C1 segment of cervical spinal cord (tissue), 14 donors: Measurements from ENCODE around the gene EYA3.

Experiments used
- DNase-seq, 14 donors: peaks; one replicate each; lab custom pipeline; 2025; lab: John Stamatoyannopoulos, UW

The EYA3 gene

GRCh38 chr1:28071813-28072212, 16.6 kb downstream of the EYA3 start:
- no peak for DNase-seq

- no peak for DNase-seq
These were observed 17.5 kb downstream of the EYA3 start for GRCh38 chr1:28070725-28071593.

GRCh38 chr1:28067523-28068090, 20.8 kb downstream of the EYA3 start:
- no peak for DNase-seq

GRCh38 chr1:28066393-28067154, 21.8 kb downstream of the EYA3 start:
- no peak for DNase-seq

- no peak for DNase-seq
These were observed 24.3 kb downstream of the EYA3 start for GRCh38 chr1:28064064-28064463.

GRCh38 chr1:28062806-28063205, 25.6 kb downstream of the EYA3 start:
- DNase-seq: no peak

GRCh38 chr1:28058971-28059878, 29.2 kb downstream of the EYA3 start:
- no peak for DNase-seq

- DNase-seq: no peak
These were observed 30.2 kb downstream of the EYA3 start for GRCh38 chr1:28058168-28058567.

GRCh38 chr1:28056129-28056925, 32.1 kb downstream of the EYA3 start:
- DNase-seq: no peak

GRCh38 chr1:28050776-28051175, 37.6 kb downstream of the EYA3 start:
- no peak for DNase-seq

GRCh38 chr1:28046716-28047115, 41.7 kb downstream of the EYA3 start:
- DNase-seq: no peak

GRCh38 chr1:28045777-28046176, 42.6 kb downstream of the EYA3 start:
- DNase-seq: no peak

GRCh38 chr1:28044399-28044798, 44.0 kb downstream of the EYA3 start:
- no peak for DNase-seq

GRCh38 chr1:28039341-28039740, 49.1 kb downstream of the EYA3 start:
- DNase-seq: no peak

- no peak for DNase-seq
These were observed 50.5 kb downstream of the EYA3 start for GRCh38 chr1:28037946-28038345.

GRCh38 chr1:28037206-28037605, 51.2 kb downstream of the EYA3 start:
- DNase-seq: no peak

GRCh38 chr1:28036431-28036830, 52.0 kb downstream of the EYA3 start:
- DNase-seq: no peak

- DNase-seq: no peak
These were observed 53.0 kb downstream of the EYA3 start for GRCh38 chr1:28035420-28035819.

- no peak for DNase-seq
These were observed 56.1 kb downstream of the EYA3 start for GRCh38 chr1:28032281-28032680.

GRCh38 chr1:28031173-28031572, 57.2 kb downstream of the EYA3 start:
- DNase-seq: no peak
